Measurements from ENCODE around the gene BRMS1. TPM values are rescaled to one million over a fixed set of nuclear protein-coding genes. Genes with fewer than 3 reads are reported as not detected.

The BRMS1 gene
- total and polyA plus RNA-seq, 2 donors from 2014 or later: 32.8 to 69.7 TPM

GRCh38 chr11:66363187-66363601 is 18.3 kb upstream of the BRMS1 start:
- H3K27me3 ChIP-seq (ENCODE audit: control insufficient read depth, insufficient read depth, low read length): no peaks in the 10 kb centered on the region
- H3K9ac ChIP-seq (ENCODE audit: low read length in 3 of 3): no peak overlapping the region
- intact Hi-C loops (cut with DNase I): no loop called here
- H3K4me1 ChIP-seq (ENCODE audit: control insufficient read depth in 2 of 3, insufficient read depth in 2 of 3, low read depth in 1 of 3, low read length in 3 of 3): no peaks in the 10 kb centered on the region
- no peak for TF ChIP-seq CTCF (IDR thresholded peaks at IDR 0.05; ENCODE audit: borderline replicate concordance, extremely low read depth, insufficient read depth)
- H3K4me3 ChIP-seq (ENCODE audit: low read length in 3 of 3): no peak overlapping the region
- DNase-seq (no peak), FAIRE-seq (no peak)
- H3K9me3 ChIP-seq (ENCODE audit: control insufficient read depth in 2 of 3, insufficient read depth in 1 of 3, low read length in 3 of 3): no peaks in the 10 kb centered on the region
- no peak overlapping the region for H3K27ac ChIP-seq (ENCODE audit: low read depth in 2 of 2, low read length in 2 of 2)
- H3K36me3 ChIP-seq (ENCODE audit: control insufficient read depth in 2 of 3, insufficient read depth in 3 of 3, low read length in 3 of 3): peaks cover 0 to 4% (median 0%) of the 10 kb centered on the region in 3 donors

- Histone ChIP-seq H3K4me1 (ENCODE audit: control insufficient read depth in 2 of 3, insufficient read depth in 2 of 3, low read depth in 1 of 3, low read length in 3 of 3) (no peaks in the 10 kb centered on the region), H3K4me3 (ENCODE audit: low read length in 3 of 3) (no peak overlapping the region), H3K27me3 (ENCODE audit: control insufficient read depth, insufficient read depth, low read length) (no peaks in the 10 kb centered on the region), H3K9ac (ENCODE audit: low read length in 3 of 3) (no peak overlapping the region), H3K27ac (ENCODE audit: low read depth in 2 of 2, low read length in 2 of 2) (no peak overlapping the region), H3K9me3 (ENCODE audit: control insufficient read depth in 2 of 3, insufficient read depth in 1 of 3, low read length in 3 of 3) (no peaks in the 10 kb centered on the region), H3K36me3 (ENCODE audit: control insufficient read depth in 2 of 3, insufficient read depth in 3 of 3, low read length in 3 of 3) (no peaks in the 10 kb centered on the region)
- DNase-seq (no peak), FAIRE-seq (no peak)
- no peak for TF ChIP-seq CTCF (IDR thresholded peaks at IDR 0.05; ENCODE audit: borderline replicate concordance, extremely low read depth, insufficient read depth)
- intact Hi-C loops (cut with DNase I): no loop called here
These were observed 17.7 kb upstream of the BRMS1 start for GRCh38 chr11:66362481-66363147.

GRCh38 chr11:66361502-66361941 is 16.6 kb upstream of the BRMS1 start:
- no peak for FAIRE-seq

More at GRCh38 chr11:66361502-66361941, 16.6 kb upstream of the BRMS1 start:
- no peaks in the 10 kb centered on the region for H3K4me1 ChIP-seq (ENCODE audit: control insufficient read depth in 2 of 3, insufficient read depth in 2 of 3, low read depth in 1 of 3, low read length in 3 of 3)
- DNase-seq: no peak
- no peaks in the 10 kb centered on the region for H3K36me3 ChIP-seq (ENCODE audit: control insufficient read depth in 2 of 3, insufficient read depth in 3 of 3, low read length in 3 of 3)
- no peaks in the 10 kb centered on the region for H3K9me3 ChIP-seq (ENCODE audit: control insufficient read depth in 2 of 3, insufficient read depth in 1 of 3, low read length in 3 of 3)
- no peak for TF ChIP-seq CTCF (IDR thresholded peaks at IDR 0.05; ENCODE audit: borderline replicate concordance, extremely low read depth, insufficient read depth)
- no peaks in the 10 kb centered on the region for H3K27me3 ChIP-seq (ENCODE audit: control insufficient read depth, insufficient read depth, low read length)
- H3K4me3 ChIP-seq (ENCODE audit: low read length in 3 of 3): no peak overlapping the region
- no peak overlapping the region for H3K27ac ChIP-seq (ENCODE audit: low read depth in 2 of 2, low read length in 2 of 2)
- intact Hi-C loops (cut with DNase I): no loop called here
- H3K9ac ChIP-seq (ENCODE audit: low read length in 3 of 3): no peak overlapping the region

All from kidney (tissue), 14 donors.